LNCAP (cell line): ENCODE results near the gene INHBB.

ENCODE experiments used
- CTCF ChIP-seq: fragments of 450-650 bp; IDR thresholded peaks from 2 replicates; pipeline ENCODE4 v1.5.1; 2017; ENCODE audit warnings: mild to moderate bottlenecking

Gene INHBB

GRCh38 chr2:120317180-120317533 is 28.8 kb upstream of the INHBB start:
- no peak for TF ChIP-seq CTCF

- TF ChIP-seq CTCF = no peak
Measured at GRCh38 chr2:120317916-120318315, 28.0 kb upstream of the INHBB start.

- no peak for TF ChIP-seq CTCF
Measured at GRCh38 chr2:120318626-120319025, 27.3 kb upstream of the INHBB start.

- TF ChIP-seq CTCF = no peak
Measured at GRCh38 chr2:120319123-120319522, 26.8 kb upstream of the INHBB start.

- no peak for TF ChIP-seq CTCF
Measured at GRCh38 chr2:120319686-120320317, 26.1 kb upstream of the INHBB start.

GRCh38 chr2:120320318-120320851 is 25.6 kb upstream of the INHBB start:
- no peak for TF ChIP-seq CTCF

- no peak for TF ChIP-seq CTCF
Measured at GRCh38 chr2:120321721-120322284, 24.1 kb upstream of the INHBB start.
